Left renal pelvis (tissue), 4 donors: Measurements from ENCODE around the gene EVA1C. TPM values are rescaled to one million over a fixed set of nuclear protein-coding genes. Genes with fewer than 3 reads are reported as not detected.
"Not testable (repeated sequence)": the region's sequence is repeated elsewhere in the genome, so short reads cannot be mapped to it uniquely, and the experiment has no call there.

Experiments used
- DNase-seq, 4 donors: peaks; one replicate each; pipeline ENCODE4 v3.0.0-alpha.2; 2013; ENCODE audit warnings: low read depth in 4 of 4, low spot score in 3 of 4
- polyA plus RNA-seq, 4 donors: library from polyadenylated mRNA; unstranded; fragments of 120-200 nt; gene quantifications; one replicate each; pipeline ENCODE4 v1.2.1, GENCODE V29; 2013; ENCODE audit not compliant: insufficient read length in 4 of 4

The EVA1C gene
- polyA plus RNA-seq, 4 donors, result 1.3 to 3.9 (median 2.4) TPM

DNA sequence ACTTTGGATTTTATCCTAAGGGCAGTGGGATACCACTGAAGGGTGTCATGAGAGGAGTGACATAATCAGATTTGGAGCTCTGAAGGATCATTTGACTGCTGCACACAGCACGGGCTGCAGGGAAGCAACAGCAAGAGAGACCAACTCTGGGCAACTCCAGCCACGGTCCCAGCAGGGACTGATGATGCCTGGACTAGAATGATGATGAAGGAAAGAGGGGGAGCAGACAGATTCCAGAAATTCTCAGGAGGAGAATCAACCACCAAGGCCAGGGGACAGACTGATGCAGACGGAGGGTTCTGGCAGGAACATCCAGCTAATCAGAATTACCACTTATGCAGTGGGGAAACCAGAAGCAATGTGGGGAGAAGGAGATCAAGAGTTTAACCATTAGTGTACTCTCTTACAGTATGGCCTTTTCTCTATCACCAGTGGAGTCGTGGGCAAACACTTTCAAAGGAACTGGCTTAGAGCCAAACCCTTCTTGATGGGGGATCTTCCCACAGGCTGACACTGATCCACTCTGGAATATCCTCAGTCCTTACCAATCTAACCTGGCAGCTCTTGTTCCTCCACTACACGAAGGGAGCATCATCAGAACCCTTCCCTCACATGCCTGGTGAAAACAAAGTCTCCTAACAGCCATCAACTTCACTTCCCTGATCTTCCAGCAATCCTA is 23.0 kb upstream of the EVA1C start:
- no peak for DNase-seq

- not testable (repeated sequence) for DNase-seq
Measured at GRCh38 chr21:32390537-32391224, 21.8 kb upstream of the EVA1C start.

GRCh38 chr21:32391755-32392154 is 20.8 kb upstream of the EVA1C start:
- no peak for DNase-seq

- no peak for DNase-seq
Measured at GRCh38 chr21:32392299-32392879, 20.1 kb upstream of the EVA1C start.

DNA sequence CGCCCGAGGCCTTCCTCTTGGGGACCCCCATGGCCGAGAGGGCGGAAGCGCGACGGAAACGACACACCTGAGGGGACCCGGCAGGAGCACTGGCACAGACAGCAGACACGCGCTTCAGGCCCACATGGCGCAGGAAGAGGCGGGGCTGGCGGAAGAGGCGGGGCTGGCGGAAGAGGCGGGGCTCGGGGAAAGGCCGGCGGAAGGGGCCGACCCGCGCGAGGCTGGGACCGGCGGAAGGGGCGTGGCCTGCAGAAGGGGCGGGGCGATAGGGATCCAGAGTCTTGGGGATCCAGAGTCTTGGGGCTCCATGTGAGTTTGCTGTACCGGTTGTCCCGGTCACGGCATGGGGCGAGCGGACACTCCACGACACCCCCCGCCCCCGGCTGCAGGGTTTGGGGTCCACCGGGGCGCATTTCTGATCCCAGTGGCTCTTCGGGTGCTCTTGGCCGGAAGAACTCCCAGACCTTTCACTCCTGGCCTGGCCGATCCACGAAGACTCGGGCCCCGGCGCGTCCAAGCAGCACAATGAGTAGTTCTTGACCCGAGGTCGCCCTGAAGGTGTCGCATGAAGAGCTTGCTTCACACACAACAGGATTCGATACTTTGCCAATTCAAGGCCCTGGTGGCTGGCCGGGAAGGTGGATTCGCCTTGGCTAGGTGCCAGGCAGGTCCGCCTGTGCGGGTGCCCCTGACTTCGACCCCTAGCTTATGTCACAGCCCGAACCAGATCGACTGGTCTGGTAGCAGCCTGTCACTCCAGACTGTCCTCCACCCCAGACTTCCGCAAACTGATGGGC is 19.4 kb upstream of the EVA1C start, which contains the start of gene URB1:
URB1 (minus strand) TSS at position 133 of the 797 bp plus-strand sequence; CDS start at position 31, 102 bp downstream.
- DNase-seq, result peak; percentile 61 to 71 (median 68)

DNA sequence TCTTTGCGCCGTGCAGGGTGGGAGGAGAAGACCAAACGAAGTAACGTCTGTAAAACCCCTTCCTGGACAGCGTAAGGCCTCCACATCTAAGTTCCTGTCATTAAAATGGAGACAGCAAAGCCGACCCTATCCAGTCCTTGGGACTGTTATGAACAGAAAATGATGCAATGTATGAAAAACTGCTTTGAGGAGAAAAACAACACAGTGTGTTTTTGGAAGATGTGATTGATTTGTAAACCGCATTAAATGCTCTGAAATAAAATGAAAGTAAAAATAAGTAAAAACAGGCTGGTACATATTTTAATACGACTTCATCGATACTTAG is 18.9 kb upstream of the EVA1C start:
- no peak for DNase-seq

GRCh38 chr21:32403201-32403777 is 9.2 kb upstream of the EVA1C start:
- DNase-seq, result peak in 3 of 4 donors; percentile 46 to 67 (median 62)

DNA sequence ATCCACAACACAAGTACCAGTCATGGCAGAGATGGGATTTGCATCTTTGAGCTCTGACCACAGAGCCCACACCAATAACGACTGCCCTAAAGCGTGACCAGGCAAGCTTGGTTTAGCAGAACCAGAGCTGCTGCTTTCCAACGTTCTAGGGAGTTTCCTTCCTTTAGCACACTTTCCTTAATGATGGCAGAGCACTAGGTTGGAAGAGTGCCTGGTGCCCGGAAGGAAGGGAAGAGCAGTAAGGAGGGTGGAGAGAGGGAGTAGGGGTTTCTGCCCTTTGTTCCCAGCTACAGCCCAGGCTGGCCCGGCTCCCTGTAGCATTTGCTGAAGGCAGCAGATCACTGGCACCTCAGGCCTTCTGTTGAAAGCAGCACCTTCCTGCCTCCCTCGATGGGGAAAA is 6.1 kb upstream of the EVA1C start:
- no peak for DNase-seq

DNA sequence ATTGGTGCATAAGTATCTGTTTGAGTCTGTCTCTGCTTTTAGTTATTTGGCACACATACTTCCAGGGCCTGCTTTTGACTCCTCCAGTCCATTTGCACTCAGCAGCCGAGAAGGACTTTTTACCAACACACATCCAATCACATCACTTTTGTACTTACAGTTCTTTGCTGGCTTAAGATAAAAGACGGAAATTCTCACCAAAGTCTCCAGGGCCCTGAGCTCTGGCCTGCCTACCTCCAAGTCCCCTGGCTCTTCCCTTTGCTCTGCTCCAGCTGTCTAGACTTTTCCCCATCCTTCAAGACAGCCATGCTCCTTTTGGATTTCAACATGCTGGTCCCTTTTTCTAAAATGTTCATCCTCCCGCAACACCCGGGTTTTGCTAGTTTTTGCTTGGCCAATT is 2.2 kb upstream of the EVA1C start:
- no peak for DNase-seq

DNA sequence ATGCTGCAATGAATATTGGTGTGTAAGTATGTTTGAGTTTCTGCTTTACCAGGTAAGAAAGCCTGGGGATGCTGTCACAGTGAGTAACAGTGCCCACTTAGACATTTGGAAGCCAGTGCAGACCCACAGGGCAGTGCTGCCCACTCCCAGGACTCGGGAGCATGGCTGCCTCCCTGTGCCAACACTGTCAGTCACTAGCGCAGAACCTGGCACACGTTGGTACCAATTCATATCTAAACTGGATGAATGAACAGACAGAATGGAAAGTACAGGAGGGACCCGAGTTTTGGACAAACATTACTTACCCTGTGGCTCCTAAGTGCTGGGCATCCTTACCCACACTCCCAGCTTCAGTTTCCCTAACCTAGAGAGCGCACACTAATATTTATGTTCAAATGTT is 1.6 kb upstream of the EVA1C start:
- no peak for DNase-seq

GRCh38 chr21:32411350-32412161 is 950 bp upstream of the EVA1C start:
- no peak for DNase-seq

- DNase-seq, result no peak
Measured at GRCh38 chr21:32413015-32413504, 554 bp downstream of the EVA1C start.

DNA sequence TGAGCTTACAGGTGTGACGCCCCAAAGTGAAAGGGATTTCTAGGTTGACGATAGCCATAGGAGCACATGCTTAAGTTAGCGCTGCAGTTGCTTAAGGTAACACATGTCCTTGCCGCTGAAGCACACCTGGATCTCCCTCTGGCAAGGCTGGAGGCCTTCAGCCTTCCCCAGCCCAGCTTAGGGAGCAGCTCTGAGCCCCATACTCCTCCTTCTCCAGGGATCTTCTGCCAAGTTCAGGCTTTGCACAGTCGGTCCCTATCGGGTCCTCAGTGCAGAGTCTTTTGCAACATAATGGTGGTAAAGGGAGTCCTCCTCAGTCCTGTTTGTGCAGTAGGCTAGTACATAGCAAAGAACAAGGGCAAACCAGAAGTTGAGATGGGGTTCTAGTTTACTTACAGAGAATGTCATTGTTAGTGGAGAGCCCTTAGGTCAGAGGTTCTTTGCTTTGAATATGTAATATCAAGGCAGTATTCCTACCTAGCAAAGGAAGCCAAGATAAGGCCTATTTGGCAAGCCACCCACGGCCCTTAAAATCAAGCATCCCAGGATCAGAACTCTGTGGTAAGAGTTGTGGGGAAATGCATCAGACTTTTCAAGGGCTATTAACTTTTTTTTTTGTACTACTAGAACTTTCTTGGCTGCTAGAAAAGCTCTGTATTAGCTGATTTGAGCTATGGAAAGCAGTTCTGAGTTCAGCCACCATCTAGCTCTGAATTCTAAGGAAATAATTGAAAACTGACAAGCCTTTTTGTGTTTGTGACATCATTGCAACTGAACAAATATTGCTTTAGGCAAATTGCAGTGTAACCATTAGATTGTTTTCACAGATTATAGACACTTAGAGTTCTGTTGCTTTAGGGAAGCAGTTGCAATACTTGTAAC is 1.4 kb downstream of the EVA1C start:
- DNase-seq, result no peak

DNA sequence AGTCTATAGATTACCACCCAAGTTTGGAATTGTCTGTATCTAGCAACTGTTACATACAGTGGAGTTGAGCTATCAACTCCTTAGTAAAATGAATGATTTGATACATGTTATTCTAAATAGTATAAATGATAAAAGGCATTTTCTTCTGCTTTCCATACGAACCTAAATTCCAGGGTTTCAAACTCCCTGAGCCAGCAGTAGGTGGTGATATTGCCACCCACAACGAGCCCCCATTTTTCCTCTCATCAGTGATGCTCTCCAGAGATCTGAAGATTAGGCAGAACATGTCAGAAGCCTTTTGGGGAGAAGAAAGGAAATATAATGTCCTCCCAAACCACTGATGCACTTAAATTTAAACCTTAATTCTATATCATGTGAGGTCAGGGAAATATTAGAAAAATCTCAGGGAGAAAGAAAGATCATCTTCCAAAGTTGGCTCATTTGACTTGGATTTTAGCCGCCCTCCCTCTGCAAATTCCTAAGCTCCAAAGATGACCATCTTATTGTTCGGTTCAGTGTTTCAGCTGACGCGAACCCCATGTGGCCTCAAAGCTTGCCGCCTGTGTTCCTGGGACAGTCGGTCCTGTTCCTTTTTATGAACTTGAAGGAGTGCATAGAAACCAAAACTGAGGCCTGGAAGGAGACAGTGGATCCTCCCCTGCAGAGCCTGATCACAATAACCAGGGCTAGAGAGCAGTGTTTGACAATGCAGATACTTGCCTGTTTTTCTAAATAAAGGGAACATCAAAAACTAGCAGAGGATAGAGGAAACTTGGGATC is 2.3 kb downstream of the EVA1C start:
- no peak for DNase-seq

DNA sequence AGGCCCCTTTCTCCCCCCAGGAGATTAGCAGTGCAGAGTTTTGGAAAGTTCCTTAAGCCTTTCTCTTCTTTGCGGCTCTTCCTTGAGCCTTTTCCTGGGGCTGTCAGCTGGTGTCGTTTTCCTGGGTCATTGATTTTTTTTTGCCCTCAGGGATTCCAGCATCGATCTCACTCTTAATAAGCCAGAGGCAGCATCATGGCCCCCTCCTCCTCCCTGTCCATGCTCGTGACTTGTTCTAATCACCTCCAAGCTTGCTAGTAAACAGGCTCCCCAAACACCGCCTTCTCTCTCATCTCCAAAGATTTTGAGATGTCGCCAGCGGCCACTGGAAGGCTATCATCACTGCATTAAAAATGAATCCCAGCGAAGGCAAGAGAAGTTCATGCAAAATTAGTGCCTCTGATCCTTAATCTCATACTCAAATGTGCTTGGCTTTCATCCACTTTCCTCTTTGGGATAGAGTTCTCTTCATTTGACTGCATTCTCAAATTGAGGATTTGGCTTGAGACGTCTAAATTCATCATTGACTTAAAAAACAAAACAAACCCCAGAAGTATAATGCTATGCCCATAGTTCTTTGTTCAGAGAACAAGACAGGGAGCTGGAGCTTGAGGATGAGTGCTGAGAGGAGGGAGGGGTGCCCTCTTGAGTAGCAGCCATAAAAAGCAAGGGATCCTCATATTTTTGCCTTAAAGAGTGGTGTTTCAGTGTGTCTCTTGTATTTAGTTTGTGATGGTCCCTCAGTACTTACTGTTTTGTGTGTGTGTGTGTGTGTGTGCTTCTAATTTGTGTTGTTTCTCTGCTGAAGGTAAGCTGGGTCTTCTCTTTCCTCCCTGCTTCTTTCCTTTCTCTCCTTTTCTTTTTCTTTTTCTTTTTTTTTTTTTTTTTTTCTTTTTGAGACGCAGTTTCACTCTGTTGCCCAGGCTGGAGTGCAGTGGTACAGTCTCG is 3.2 kb downstream of the EVA1C start:
- no peak for DNase-seq

DNA sequence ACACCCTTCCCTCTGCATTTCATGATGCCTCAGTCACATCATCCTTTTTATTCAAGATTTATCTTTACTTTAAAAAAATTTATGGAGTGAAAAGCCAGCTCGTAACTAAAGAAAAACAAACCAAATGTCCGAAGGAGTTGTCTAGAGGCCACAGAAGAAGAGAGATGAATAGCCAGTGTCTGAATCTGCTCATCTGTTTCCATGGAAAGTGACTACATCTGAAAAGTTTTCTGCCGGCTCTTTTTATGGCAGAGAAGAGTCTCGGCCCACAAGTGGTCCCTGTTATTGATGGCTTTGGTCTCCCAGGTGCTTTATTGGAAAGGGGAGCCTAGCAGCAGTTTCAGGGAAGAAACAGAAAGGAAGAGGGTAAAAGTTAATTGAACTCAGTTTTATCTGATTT is 5.6 kb downstream of the EVA1C start:
- DNase-seq, result no peak

DNA sequence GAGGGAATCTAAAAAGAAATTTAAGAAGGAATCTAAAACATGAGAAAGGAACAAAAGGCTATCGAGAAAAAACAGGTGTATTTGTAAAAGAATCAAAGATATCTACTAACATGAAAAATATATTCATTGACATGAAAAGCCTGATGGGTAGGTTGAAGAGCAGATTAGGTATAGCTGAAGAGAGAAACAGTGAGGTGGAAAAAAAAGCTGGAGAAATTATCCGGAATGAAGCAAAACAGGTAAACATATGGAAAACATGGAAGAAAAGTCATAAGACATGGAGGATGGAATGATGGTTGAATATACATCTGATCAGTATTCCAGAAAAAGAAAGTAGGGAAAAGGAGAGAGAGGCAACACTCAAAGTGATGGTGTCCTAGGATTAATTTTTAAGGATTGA is 9.6 kb downstream of the EVA1C start:
- DNase-seq, result no peak
